Measurements from ENCODE around the gene RNF144A.

- TF ChIP-seq CTCF (IDR thresholded peaks at IDR 0.05 in 8 of 11, conservative IDR thresholded peaks at IDR 0.05 in 3 of 11) (no peak), POLR2A (IDR thresholded peaks at IDR 0.05) (no peak)
Observed at GRCh38 chr2:7045601-7046590, 128.7 kb downstream of the RNF144A start.
